H9 (cell line): ENCODE results near the gene PC. TPM values are rescaled to one million over a fixed set of nuclear protein-coding genes. Genes with fewer than 3 reads are reported as not detected.

Source experiments
- DNase-seq: peaks from one replicate; pipeline ENCODE4 v3.0.0-alpha.2; 2017
- H2AFZ ChIP-seq: one replicate; pipeline ENCODE4 v1.6.1; 2013; ENCODE audit warnings: mild to moderate bottlenecking, low read length, control low read depth, moderate library complexity
- H2AK5ac ChIP-seq: 2 replicates; pipeline ENCODE4 v1.6.1; 2013; ENCODE audit warnings: low read length, control low read depth, mixed read lengths; ENCODE audit not compliant: insufficient read length
- H2BK120ac ChIP-seq: one replicate; pipeline ENCODE4 v1.6.1; 2013; ENCODE audit warnings: low read depth, mild to moderate bottlenecking, low read length, control low read depth, inconsistent platforms; ENCODE audit not compliant: poor library complexity, severe bottlenecking
- H2BK12ac ChIP-seq: 2 replicates; pipeline ENCODE4 v1.6.1; 2013; ENCODE audit warnings: low read length, control low read depth, mixed read lengths, low read depth; ENCODE audit not compliant: insufficient read length
- H2BK15ac ChIP-seq: 2 replicates; pipeline ENCODE4 v1.6.1; 2013; ENCODE audit warnings: low read depth, low read length, control low read depth
- H2BK20ac ChIP-seq: one replicate; pipeline ENCODE4 v1.6.1; 2013; ENCODE audit warnings: low read depth, mild to moderate bottlenecking, low read length, control low read depth, inconsistent platforms; ENCODE audit not compliant: poor library complexity, severe bottlenecking
- H2BK5ac ChIP-seq: 2 replicates; pipeline ENCODE4 v1.6.1; 2013; ENCODE audit warnings: low read length, control low read depth, mixed read lengths; ENCODE audit not compliant: insufficient read length
- H3K14ac ChIP-seq: 2 replicates; pipeline ENCODE4 v1.6.1; 2013; ENCODE audit warnings: low read length, control low read depth; ENCODE audit not compliant: insufficient read depth
- H3K18ac ChIP-seq: 2 replicates; pipeline ENCODE4 v1.6.1; 2013; ENCODE audit warnings: low read depth, mild to moderate bottlenecking, mixed read lengths, low read length, control low read depth; ENCODE audit not compliant: insufficient read length
- H3K23ac ChIP-seq: 2 replicates; pipeline ENCODE4 v1.6.1; 2013; ENCODE audit warnings: low read length, control low read depth, mixed read lengths, low read depth; ENCODE audit not compliant: insufficient read length
- H3K23me2 ChIP-seq: 2 replicates; pipeline ENCODE4 v1.6.1; 2013; ENCODE audit warnings: low read depth, mild to moderate bottlenecking, mixed read lengths, low read length, control low read depth; ENCODE audit not compliant: insufficient read length, poor library complexity, severe bottlenecking
- H3K27ac ChIP-seq: 2 replicates; pipeline ENCODE4 v1.5.1; 2013; ENCODE audit warnings: low read length, control low read depth, mixed read lengths, low read depth; ENCODE audit not compliant: insufficient read length
- H3K27me3 ChIP-seq: 2 replicates; pipeline ENCODE4 v1.6.1; 2013; ENCODE audit warnings: low read length, control low read depth, inconsistent platforms; ENCODE audit not compliant: insufficient read depth
- H3K4ac ChIP-seq: 2 replicates; pipeline ENCODE4 v1.6.1; 2013; ENCODE audit warnings: low read depth, mild to moderate bottlenecking, control low read depth, inconsistent platforms, low read length, moderate library complexity
- H3K4me1 ChIP-seq: 2 replicates; pipeline ENCODE4 v1.6.1; 2013; ENCODE audit warnings: low read length, control low read depth, inconsistent platforms; ENCODE audit not compliant: insufficient read depth
- H3K4me2 ChIP-seq: 2 replicates; pipeline ENCODE4 v1.6.1; 2013; ENCODE audit warnings: low read length, control low read depth, mixed read lengths; ENCODE audit not compliant: insufficient read length, insufficient read depth
- H3K56ac ChIP-seq: 2 replicates; pipeline ENCODE4 v1.6.1; 2013; ENCODE audit warnings: low read depth, mild to moderate bottlenecking, mixed read lengths, low read length, control low read depth; ENCODE audit not compliant: insufficient read length
- H3K79me1 ChIP-seq: 2 replicates; pipeline ENCODE4 v1.6.1; 2013; ENCODE audit warnings: low read depth, mild to moderate bottlenecking, moderate library complexity, low read length, control low read depth, inconsistent platforms; ENCODE audit not compliant: insufficient read depth, poor library complexity, severe bottlenecking
- H3K79me2 ChIP-seq: 2 replicates; pipeline ENCODE4 v1.6.1; 2013; ENCODE audit warnings: low read length, control low read depth, inconsistent platforms; ENCODE audit not compliant: insufficient read depth
- H3K9ac ChIP-seq: 2 replicates; pipeline ENCODE4 v1.6.1; 2013; ENCODE audit warnings: low read length, control low read depth, mixed read lengths; ENCODE audit not compliant: insufficient read length; ENCODE audit errors: extremely low read depth
- H3K9me3 ChIP-seq: one replicate; pipeline ENCODE4 v1.6.1; 2013; ENCODE audit warnings: low read depth, low read length, inconsistent platforms; ENCODE audit not compliant: control insufficient read depth
- H3T11ph ChIP-seq: one replicate; pipeline ENCODE4 v1.6.1; 2013; ENCODE audit warnings: mild to moderate bottlenecking, low read length, control low read depth, inconsistent platforms
- H4K20me1 ChIP-seq: one replicate; pipeline ENCODE4 v1.6.1; 2013; ENCODE audit not compliant: control insufficient read depth, insufficient read length, insufficient read depth
- H4K5ac ChIP-seq: 2 replicates; pipeline ENCODE4 v1.6.1; 2013; ENCODE audit warnings: low read depth, mild to moderate bottlenecking, mixed read lengths, low read length, control low read depth; ENCODE audit not compliant: insufficient read length
- H4K8ac ChIP-seq: replicated peaks from 2 replicates; pipeline ENCODE4 v1.6.1; 2013; ENCODE audit warnings: low read length, control low read depth, mixed read lengths, low read depth; ENCODE audit not compliant: insufficient read length
- H4K91ac ChIP-seq: 2 replicates; pipeline ENCODE4 v1.6.1; 2013; ENCODE audit warnings: low read depth, mild to moderate bottlenecking, moderate library complexity, mixed read lengths, low read length, control low read depth; ENCODE audit not compliant: insufficient read length
- H3K27ac Mint-ChIP-seq, 3 experiments: 2 replicates in 2 of 3; 3 replicates in 1 of 3; pipeline ENCODE4 v1.8.0; 2020 to 2021; ENCODE audit warnings: mixed read lengths in 3 of 3, mild to moderate bottlenecking in 1 of 3, moderate library complexity in 1 of 3
- H3K27me3 Mint-ChIP-seq: 2 replicates; pipeline ENCODE4 v1.8.0; 2021; ENCODE audit warnings: low read depth, mild to moderate bottlenecking, moderate library complexity, mixed read lengths
- H3K36me3 Mint-ChIP-seq, 3 experiments: 2 replicates in 2 of 3; 3 replicates in 1 of 3; pipeline ENCODE4 v1.8.0; 2020 to 2021; ENCODE audit warnings: low read depth in 3 of 3, mixed read lengths in 3 of 3; ENCODE audit not compliant: insufficient read depth in 1 of 3
- H3K4me1 Mint-ChIP-seq, 2 experiments: 2 replicates each; pipeline ENCODE4 v1.8.0; 2020; ENCODE audit warnings: mixed read lengths in 2 of 2
- H3K4me3 Mint-ChIP-seq, 2 experiments: 2 replicates in 1 of 2; 3 replicates in 1 of 2; pipeline ENCODE4 v1.8.0; 2020 to 2021; ENCODE audit warnings: mild to moderate bottlenecking in 2 of 2, mixed read lengths in 2 of 2, moderate library complexity in 1 of 2
- H3K9me3 Mint-ChIP-seq, 2 experiments: 2 replicates in 1 of 2; 3 replicates in 1 of 2; pipeline ENCODE4 v1.8.0; 2020; ENCODE audit warnings: mild to moderate bottlenecking in 2 of 2, mixed read lengths in 2 of 2, moderate library complexity in 1 of 2
- WGBS: extraction: QIAGEN DNeasy Blood & Tissue Kit; methylation state at CpG from one replicate; pipeline ENCODE4 v1.1.7; 2013; ENCODE audit warnings: missing lambda C conversion rate, low lambda C conversion rate, mixed read lengths; ENCODE audit not compliant: insufficient read length; ENCODE audit errors: extremely low coverage; 5-methylcytosine and 5-hydroxymethylcytosine counted together
- total RNA-seq: library from RNA; stranded (reverse); gene quantifications from 2 replicates; pipeline ENCODE4 v1.2.1, GENCODE V29; 2021
- TF ChIP-seq, protein P1 (sequence below): fragments of 200-600 bp; sonication (generic); conservative IDR thresholded peaks from 3 replicates; pipeline ENCODE4 v1.8.0; 2021; ENCODE audit warnings: antibody characterized with exemption, mild to moderate bottlenecking

The PC gene
- total RNA-seq, 1 experiment from 2014 or later, result 32.6 TPM

DNA sequence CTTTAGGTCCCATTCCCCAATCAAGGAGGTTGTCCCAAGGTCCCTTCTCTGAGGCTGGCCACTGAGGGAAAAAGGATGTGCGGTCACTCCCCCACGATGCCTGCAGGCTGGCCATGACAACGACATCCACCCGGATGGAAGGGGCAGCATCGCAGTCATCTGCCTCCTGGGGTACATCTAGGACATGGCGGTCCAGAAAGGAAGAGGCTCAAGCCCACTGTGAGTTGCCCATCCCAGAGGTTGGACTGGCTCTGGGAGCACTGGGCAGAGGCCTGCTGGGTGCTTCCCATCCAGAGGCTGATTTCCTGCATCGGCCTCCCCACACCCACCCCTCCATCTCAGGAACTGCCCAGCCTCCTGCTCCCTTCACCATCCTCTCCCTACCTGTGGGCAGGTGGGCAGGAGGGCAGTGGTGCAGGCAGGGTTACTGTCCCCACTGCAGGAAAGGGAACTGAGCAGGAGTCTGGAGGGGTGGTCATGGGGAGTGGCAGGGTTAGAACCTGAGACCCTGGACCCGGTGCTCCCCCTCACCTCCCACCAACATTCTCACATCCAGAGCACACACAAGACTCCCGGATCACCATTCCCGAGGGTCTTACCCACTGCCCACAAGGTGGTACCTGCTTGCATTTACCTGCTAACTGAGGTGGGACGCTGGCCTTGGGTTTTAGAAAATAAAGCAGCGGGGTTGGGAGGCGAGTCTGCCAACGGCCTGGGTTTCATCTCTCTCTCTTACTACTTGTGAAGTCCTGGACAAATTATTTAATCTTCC is 110.5 kb downstream of the PC start:
- peaks cover 12 to 16% of the 10 kb centered on the region in 2 experiments for H3K4me1 Mint-ChIP-seq
- TF ChIP-seq, protein P1, sequence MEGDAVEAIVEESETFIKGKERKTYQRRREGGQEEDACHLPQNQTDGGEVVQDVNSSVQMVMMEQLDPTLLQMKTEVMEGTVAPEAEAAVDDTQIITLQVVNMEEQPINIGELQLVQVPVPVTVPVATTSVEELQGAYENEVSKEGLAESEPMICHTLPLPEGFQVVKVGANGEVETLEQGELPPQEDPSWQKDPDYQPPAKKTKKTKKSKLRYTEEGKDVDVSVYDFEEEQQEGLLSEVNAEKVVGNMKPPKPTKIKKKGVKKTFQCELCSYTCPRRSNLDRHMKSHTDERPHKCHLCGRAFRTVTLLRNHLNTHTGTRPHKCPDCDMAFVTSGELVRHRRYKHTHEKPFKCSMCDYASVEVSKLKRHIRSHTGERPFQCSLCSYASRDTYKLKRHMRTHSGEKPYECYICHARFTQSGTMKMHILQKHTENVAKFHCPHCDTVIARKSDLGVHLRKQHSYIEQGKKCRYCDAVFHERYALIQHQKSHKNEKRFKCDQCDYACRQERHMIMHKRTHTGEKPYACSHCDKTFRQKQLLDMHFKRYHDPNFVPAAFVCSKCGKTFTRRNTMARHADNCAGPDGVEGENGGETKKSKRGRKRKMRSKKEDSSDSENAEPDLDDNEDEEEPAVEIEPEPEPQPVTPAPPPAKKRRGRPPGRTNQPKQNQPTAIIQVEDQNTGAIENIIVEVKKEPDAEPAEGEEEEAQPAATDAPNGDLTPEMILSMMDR, result no peak
- WGBS, result no CpG with 5 or more reads among the region's 14 CpGs

More for the DNA sequence above, 110.5 kb downstream of the PC start:
- no peak overlapping the region for H2AK5ac ChIP-seq
- H4K91ac ChIP-seq, result no peak overlapping the region
- no peak overlapping the region for H2BK20ac ChIP-seq
- no peak overlapping the region for H2AFZ ChIP-seq
- H3K79me2 ChIP-seq, result peaks cover 8% of the 10 kb centered on the region; the same call in 1 of the 2 replicates
- no peak overlapping the region for H2BK5ac ChIP-seq
- H3K27ac ChIP-seq, result no peak overlapping the region
- H3K23ac ChIP-seq, result no peak overlapping the region
- peaks cover 7% of the 10 kb centered on the region for H3K79me1 ChIP-seq
- H3K4me2 ChIP-seq, result no peak overlapping the region
- no peak overlapping the region for H3K4ac ChIP-seq
- Mint-ChIP-seq H3K4me3 (no peak overlapping the region), H3K9me3 (no peaks in the 10 kb centered on the region), H3K27me3 (peaks cover 3% of the 10 kb centered on the region; the same call in 1 of the 2 replicates), H3K36me3 (peaks cover 9 to 45% (median 35%) of the 10 kb centered on the region in 3 experiments), H3K27ac (no peak overlapping the region)
- H3K4me1 ChIP-seq, result no peaks in the 10 kb centered on the region
- H3K18ac ChIP-seq, result no peak overlapping the region
- H3K14ac ChIP-seq, result no peak overlapping the region
- H2BK120ac ChIP-seq, result no peak overlapping the region
- no peak overlapping the region for H2BK15ac ChIP-seq
- H3K23me2 ChIP-seq, result no peaks in the 10 kb centered on the region
- H3K9me3 ChIP-seq, result no peaks in the 10 kb centered on the region
- no peak for DNase-seq
- H3K27me3 ChIP-seq, result no peaks in the 10 kb centered on the region
- H3K9ac ChIP-seq, result no peak overlapping the region
- H3K56ac ChIP-seq, result no peak overlapping the region
- H4K5ac ChIP-seq, result no peak overlapping the region
- H4K20me1 ChIP-seq, result no peaks in the 10 kb centered on the region
- no peak overlapping the region for H2BK12ac ChIP-seq
- H3T11ph ChIP-seq, result no peak overlapping the region
- no peak overlapping the region for H4K8ac ChIP-seq
